Activated naive CD8-positive, alpha-beta T cell treated with anti-CD3 and anti-CD28 coated beads, Interleukin-2, amount 50 U/mL, for 16 hours (primary cell): Measurements from ENCODE around the gene ERN2.
"Not testable (repeated sequence)": the region's sequence is repeated elsewhere in the genome, so short reads cannot be mapped to it uniquely, and the experiment has no call there.

Experiments
- DNase-seq: peaks from one replicate; pipeline ENCODE4 v3.0.0-alpha.2; 2020; ENCODE audit warnings: low read depth, low spot score

The ERN2 gene

GRCh38 chr16:23712976-23713375 is at the start of gene ERN2:
Gene ERN2, minus strand, starts transcription at chr16:23713222. Its CDS starts 35 bp downstream, at chr16:23713187.
- DNase-seq = no peak

- DNase-seq = no peak
Measured at GRCh38 chr16:23757937-23758619, 45.1 kb upstream of the ERN2 start.

GRCh38 chr16:23757116-23757515 is 44.1 kb upstream of the ERN2 start:
- no peak for DNase-seq

GRCh38 chr16:23755484-23755809 is 42.4 kb upstream of the ERN2 start:
- no peak for DNase-seq

GRCh38 chr16:23754594-23755483 is 41.8 kb upstream of the ERN2 start, which contains the start of gene CHP2:
Gene CHP2, plus strand, starts transcription at chr16:23755026. Its CDS starts 24 bp downstream, at chr16:23755050.
- DNase-seq = no peak

GRCh38 chr16:23753908-23754593 is 41.0 kb upstream of the ERN2 start:
- DNase-seq = no peak

GRCh38 chr16:23751053-23751452 is 38.0 kb upstream of the ERN2 start:
- DNase-seq = not testable (repeated sequence)

GRCh38 chr16:23748630-23749029 is 35.6 kb upstream of the ERN2 start:
- DNase-seq = no peak

GRCh38 chr16:23745263-23745662 is 32.2 kb upstream of the ERN2 start:
- DNase-seq = no peak

- no peak for DNase-seq
Measured at GRCh38 chr16:23742766-23743165, 29.7 kb upstream of the ERN2 start.

GRCh38 chr16:23741675-23742303 is 28.8 kb upstream of the ERN2 start:
- no peak for DNase-seq

- no peak for DNase-seq
Measured at GRCh38 chr16:23739516-23739915, 26.5 kb upstream of the ERN2 start.

- not testable (repeated sequence) for DNase-seq
Measured at GRCh38 chr16:23737423-23738028, 24.5 kb upstream of the ERN2 start.

- DNase-seq = no peak
Measured at GRCh38 chr16:23734176-23734893, 21.3 kb upstream of the ERN2 start.

GRCh38 chr16:23729503-23730424 is 16.7 kb upstream of the ERN2 start:
- no peak for DNase-seq

- no peak for DNase-seq
Measured at GRCh38 chr16:23728112-23728477, 15.1 kb upstream of the ERN2 start.

- no peak for DNase-seq
Measured at GRCh38 chr16:23726710-23727109, 13.7 kb upstream of the ERN2 start.

GRCh38 chr16:23724785-23725131 is 11.7 kb upstream of the ERN2 start:
- DNase-seq = no peak

- no peak for DNase-seq
Measured at GRCh38 chr16:23724096-23724784, 11.2 kb upstream of the ERN2 start.
